ENCODE measurements around the gene ADH1B. TPM values are rescaled to one million over a fixed set of nuclear protein-coding genes. Genes with fewer than 3 reads are reported as not detected.
"Not testable (repeated sequence)": the region's sequence is repeated elsewhere in the genome, so short reads cannot be mapped to it uniquely, and the experiment has no call there.

The ADH1B gene
- total RNA-seq: 100 to 1,000 TPM in 2 of 3 donors, 10 to 100 TPM in 1; 43.9 to 447 (median 179) TPM
- long read RNA-seq, donor 1, full-length matches to known transcripts: 282 of 308 reads
- long read RNA-seq, donor 1, partial matches to known transcripts: 16 of 308 reads
- long read RNA-seq, donor 1, other reads (novel, unspliced or antisense): 10 of 308 reads
- long read RNA-seq, donor 2, full-length matches to known transcripts: 54 of 68 reads
- long read RNA-seq, donor 2, partial matches to known transcripts: 10 of 68 reads
- long read RNA-seq, donor 2, other reads (novel, unspliced or antisense): 4 of 68 reads

DNA sequence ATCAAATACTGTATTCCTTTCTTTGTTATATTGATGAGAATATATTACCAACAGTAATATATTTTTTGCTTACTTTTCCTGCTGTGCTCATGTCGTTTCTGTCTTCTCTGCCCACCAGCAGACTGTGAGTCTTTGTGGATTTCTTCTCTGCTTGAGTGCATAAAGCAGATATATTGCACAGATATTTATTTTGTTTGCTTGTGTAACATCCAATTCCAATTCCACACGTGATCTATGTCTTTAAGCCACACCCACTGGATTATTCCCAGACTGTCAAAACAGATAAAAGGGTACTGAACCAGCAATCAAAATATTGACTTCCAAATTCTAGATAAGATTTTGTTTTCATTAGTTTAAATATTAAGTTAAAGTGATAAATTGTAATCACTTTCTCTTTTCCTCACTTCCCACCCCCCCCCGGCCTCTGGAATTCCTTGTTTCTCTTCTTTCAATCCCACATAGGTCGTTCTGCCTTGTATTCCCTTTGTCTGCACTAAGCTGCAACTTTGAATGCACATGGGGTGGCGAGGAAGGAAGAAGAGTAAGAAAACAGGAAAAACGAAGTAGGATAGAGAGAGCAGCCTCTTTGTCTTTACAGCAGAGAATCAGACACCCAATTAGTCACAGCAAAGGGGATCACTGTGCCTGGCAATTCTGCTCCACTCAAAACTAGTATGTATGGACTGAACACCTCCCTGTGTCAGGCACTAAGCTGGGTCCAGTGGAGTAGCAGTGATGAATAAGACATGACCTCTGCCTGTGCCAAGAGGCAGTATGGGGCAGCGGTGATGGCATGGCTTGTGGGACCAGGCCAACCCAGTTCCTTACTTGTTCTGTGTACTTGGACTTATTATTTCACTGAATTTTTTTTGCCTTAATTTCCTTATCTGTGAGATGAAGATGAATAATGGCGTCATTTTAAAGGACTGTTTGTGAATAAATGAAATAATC, at the start of gene ADH1B:
ADH1B (minus strand) TSS at position 161 of the 951 bp plus-strand sequence; CDS start at position 91, 70 bp downstream.
- ATAC-seq (no peak), DNase-seq (no peak)
- Histone ChIP-seq H3K4me1 (ENCODE audit: low read depth) (no peaks in the 10 kb centered on the region), H3K36me3 (ENCODE audit: low read depth) (no peaks in the 10 kb centered on the region), H3K9me3 (no peaks in the 10 kb centered on the region), H3K4me3 (no peak within 1 kb of the TSS)
- TF ChIP-seq, protein P1, sequence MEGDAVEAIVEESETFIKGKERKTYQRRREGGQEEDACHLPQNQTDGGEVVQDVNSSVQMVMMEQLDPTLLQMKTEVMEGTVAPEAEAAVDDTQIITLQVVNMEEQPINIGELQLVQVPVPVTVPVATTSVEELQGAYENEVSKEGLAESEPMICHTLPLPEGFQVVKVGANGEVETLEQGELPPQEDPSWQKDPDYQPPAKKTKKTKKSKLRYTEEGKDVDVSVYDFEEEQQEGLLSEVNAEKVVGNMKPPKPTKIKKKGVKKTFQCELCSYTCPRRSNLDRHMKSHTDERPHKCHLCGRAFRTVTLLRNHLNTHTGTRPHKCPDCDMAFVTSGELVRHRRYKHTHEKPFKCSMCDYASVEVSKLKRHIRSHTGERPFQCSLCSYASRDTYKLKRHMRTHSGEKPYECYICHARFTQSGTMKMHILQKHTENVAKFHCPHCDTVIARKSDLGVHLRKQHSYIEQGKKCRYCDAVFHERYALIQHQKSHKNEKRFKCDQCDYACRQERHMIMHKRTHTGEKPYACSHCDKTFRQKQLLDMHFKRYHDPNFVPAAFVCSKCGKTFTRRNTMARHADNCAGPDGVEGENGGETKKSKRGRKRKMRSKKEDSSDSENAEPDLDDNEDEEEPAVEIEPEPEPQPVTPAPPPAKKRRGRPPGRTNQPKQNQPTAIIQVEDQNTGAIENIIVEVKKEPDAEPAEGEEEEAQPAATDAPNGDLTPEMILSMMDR (IDR thresholded peaks at IDR 0.05): no peak
- intact Hi-C loops (cut with DNase I, micrococcal nuclease): no loop called here

GRCh38 chr4:99367817-99368216, 46.6 kb upstream of the ADH1B start:
- H3K4me3 ChIP-seq; DNase-seq; intact Hi-C loops (cut with DNase I, micrococcal nuclease): not testable (repeated sequence)

GRCh38 chr4:99366491-99366890, 45.3 kb upstream of the ADH1B start:
- ATAC-seq (no peak), DNase-seq (no peak)
- Histone ChIP-seq H3K4me3 (no peak overlapping the region), H3K36me3 (ENCODE audit: low read depth) (no peaks in the 10 kb centered on the region), H3K4me1 (ENCODE audit: low read depth) (no peaks in the 10 kb centered on the region), H3K9me3 (peaks cover under 1% of the 10 kb centered on the region)
- intact Hi-C loops (cut with DNase I, micrococcal nuclease): no loop called here
- TF ChIP-seq, protein P1 (IDR thresholded peaks at IDR 0.05): no peak

More at GRCh38 chr4:99367817-99368216, 46.6 kb upstream of the ADH1B start:
- peak; percentile 62 for ATAC-seq
- H3K9me3 ChIP-seq: peaks cover 14% of the 10 kb centered on the region
- H3K4me1 ChIP-seq (ENCODE audit: low read depth); H3K36me3 ChIP-seq (ENCODE audit: low read depth): not testable (repeated sequence)

- intact Hi-C loops (cut with DNase I, micrococcal nuclease): no loop called here
- no peaks in the 10 kb centered on the region for H3K36me3 ChIP-seq (ENCODE audit: low read depth)
- ATAC-seq: no peak
Observed at GRCh38 chr4:99362768-99363167, 41.6 kb upstream of the ADH1B start.

GRCh38 chr4:99361899-99362275, 40.7 kb upstream of the ADH1B start:
- intact Hi-C loops (cut with DNase I, micrococcal nuclease): no loop called here
- TF ChIP-seq, protein P1 (IDR thresholded peaks at IDR 0.05): no peak
- no peaks in the 10 kb centered on the region for H3K36me3 ChIP-seq (ENCODE audit: low read depth)
- H3K9me3 ChIP-seq: no peaks in the 10 kb centered on the region
- ATAC-seq (no peak), DNase-seq (no peak)
- no peak overlapping the region for H3K4me3 ChIP-seq
- no peaks in the 10 kb centered on the region for H3K4me1 ChIP-seq (ENCODE audit: low read depth)

More at GRCh38 chr4:99362768-99363167, 41.6 kb upstream of the ADH1B start:
- TF ChIP-seq, protein P1 (IDR thresholded peaks at IDR 0.05): no peak
- DNase-seq: no peak
- no peak overlapping the region for H3K4me3 ChIP-seq
- no peaks in the 10 kb centered on the region for H3K9me3 ChIP-seq
- no peaks in the 10 kb centered on the region for H3K4me1 ChIP-seq (ENCODE audit: low read depth)

All from mucosa of descending colon (tissue), 3 donors.